GM18870 (cell line): Measurements from ENCODE around the gene SPAST.
A peak's percentile ranks its signal among the peaks of the same experiment; 100 is the strongest.
"Not testable (repeated sequence)": the region's sequence is repeated elsewhere in the genome, so short reads cannot be mapped to it uniquely, and the experiment has no call there.

ENCODE experiments used
- ATAC-seq: cut with Tn5 transposase; IDR thresholded peaks from one replicate; pipeline ENCODE4 v1.9.1; 2021; ENCODE audit warnings: moderate library complexity; ENCODE audit not compliant: unreplicated experiment

SPAST gene

GRCh38 chr2:32119161-32119560, 55.8 kb downstream of the SPAST start:
- ATAC-seq, result no peak

GRCh38 chr2:32124660-32125059, 61.3 kb downstream of the SPAST start:
- no peak for ATAC-seq

- ATAC-seq, result no peak
These were observed 65.3 kb downstream of the SPAST start for GRCh38 chr2:32128636-32129035.

GRCh38 chr2:32129086-32129485, 65.7 kb downstream of the SPAST start:
- ATAC-seq, result no peak

GRCh38 chr2:32135409-32135808, 72.1 kb downstream of the SPAST start:
- no peak for ATAC-seq

- ATAC-seq, result no peak
These were observed 72.7 kb downstream of the SPAST start for GRCh38 chr2:32136097-32136496.

GRCh38 chr2:32151544-32151943, 88.2 kb downstream of the SPAST start:
- not testable (repeated sequence) for ATAC-seq

- no peak for ATAC-seq
These were observed 96.3 kb downstream of the SPAST start for GRCh38 chr2:32159678-32160077.

GRCh38 chr2:32161296-32161695, 97.9 kb downstream of the SPAST start:
- ATAC-seq, result no peak

- not testable (repeated sequence) for ATAC-seq
These were observed 100.9 kb downstream of the SPAST start for GRCh38 chr2:32164254-32164653.

GRCh38 chr2:32165027-32165347, 101.6 kb downstream of the SPAST start:
- ATAC-seq, result not testable (repeated sequence)

- ATAC-seq, result no peak
These were observed 102.8 kb downstream of the SPAST start for GRCh38 chr2:32166115-32166574.

- peak; percentile 52 for ATAC-seq
These were observed 105.2 kb downstream of the SPAST start for GRCh38 chr2:32168513-32168912.

- ATAC-seq, result no peak
These were observed 109.5 kb downstream of the SPAST start for GRCh38 chr2:32172870-32173269.

- no peak for ATAC-seq
These were observed 119.3 kb downstream of the SPAST start for GRCh38 chr2:32182667-32183066.

- no peak for ATAC-seq
These were observed 125.7 kb downstream of the SPAST start for GRCh38 chr2:32189011-32189410.

- no peak for ATAC-seq
These were observed 129.1 kb downstream of the SPAST start for GRCh38 chr2:32192418-32192817.

- ATAC-seq, result no peak
These were observed 137.5 kb downstream of the SPAST start for GRCh38 chr2:32200814-32201213.

- ATAC-seq, result not testable (repeated sequence)
These were observed 140.1 kb downstream of the SPAST start for GRCh38 chr2:32203428-32203827.
